HepG2 (cell line): Measurements from ENCODE around the gene TFEB. TPM values are rescaled to one million over a fixed set of nuclear protein-coding genes. Genes with fewer than 3 reads are reported as not detected.

Experiments
- ATF7-NPFF ChIP-seq: sonication (generic); formaldehyde crosslinking; IDR thresholded peaks from 2 replicates; pipeline ENCODE4 v1.8.1; 2023; ENCODE audit warnings: mild to moderate bottlenecking, low read depth, missing genetic modification reagents, moderate library complexity
- FOSL1 ChIP-seq: sonication (generic); formaldehyde crosslinking; IDR thresholded peaks from 2 replicates; pipeline ENCODE4 v1.9.0; 2021; ENCODE audit warnings: missing genetic modification reagents, borderline replicate concordance
- SMARCC2 ChIP-seq: fragments of 450-650 bp; IDR thresholded peaks from 2 replicates; pipeline ENCODE4 v1.6.1; 2017; ENCODE audit warnings: antibody characterized with exemption, mild to moderate bottlenecking
- SNAPC4 ChIP-seq: sonication (generic); formaldehyde crosslinking; IDR thresholded peaks from 2 replicates; pipeline ENCODE4 v1.4.0; 2020; ENCODE audit warnings: mild to moderate bottlenecking, missing genetic modification reagents
- ZBTB46 ChIP-seq: sonication (generic); formaldehyde crosslinking; IDR thresholded peaks from 2 replicates; pipeline ENCODE4 v1.4.0; 2020; ENCODE audit warnings: mild to moderate bottlenecking, missing genetic modification reagents, borderline replicate concordance
- ZNF296 ChIP-seq: sonication (generic); formaldehyde crosslinking; conservative IDR thresholded peaks from 2 replicates; pipeline ENCODE4 v1.5.0; 2020; ENCODE audit warnings: mild to moderate bottlenecking, missing genetic modification reagents
- polyA plus RNA-seq, 8 experiments: library from polyadenylated mRNA; depleted of rRNA in 3 of 8; stranded (reverse) in 7 of 8; unstranded in 1 of 8; fragments of >200 nt; fragmentation: Illumina TruSeq in 4 of 8; extraction: Trizol in 4 of 8; gene quantifications; 2 replicates each; pipeline versions ENCODE4 v1.2.1 to v1.2.3, GENCODE V29; 2011 to 2016; ENCODE audit warnings: low read depth in 4 of 8, missing spikeins in 1 of 8, mixed read lengths in 1 of 8; ENCODE audit not compliant: insufficient read depth in 1 of 8
- total RNA-seq, 5 experiments: library from RNA; depleted of rRNA; stranded (reverse); fragments of >200 nt; fragmentation: Illumina TruSeq; extraction: Trizol; gene quantifications; 2 replicates each; pipeline ENCODE4 v1.2.3, GENCODE V29; 2016; ENCODE audit warnings: low read depth in 1 of 5
- TF ChIP-seq, protein P1 (sequence below): sonication (generic); formaldehyde crosslinking; IDR thresholded peaks from 2 replicates; pipeline ENCODE4 v1.4.0; 2020; ENCODE audit warnings: mild to moderate bottlenecking, missing genetic modification reagents
- TF ChIP-seq, protein P2 (sequence below): sonication (generic); formaldehyde crosslinking; IDR thresholded peaks from 2 replicates; pipeline ENCODE4 v1.4.0; 2020; ENCODE audit warnings: missing genetic modification reagents
- TF ChIP-seq, protein P3 (sequence below): sonication (generic); formaldehyde crosslinking; IDR thresholded peaks from one replicate; pipeline ENCODE4 v1.5.1; 2020; ENCODE audit warnings: mild to moderate bottlenecking, missing genetic modification reagents; ENCODE audit errors: not compliant biosample characterization

The TFEB gene
- total and polyA plus RNA-seq, 2 of the 13 experiments (the other 11 are each of a cell fraction or from before 2014, with no cell fraction given): 13.3 to 18.7 TPM

- TF ChIP-seq ZBTB46 (CRISPR knock-in tag) (no peak), SMARCC2 (no peak), ATF7-NPFF (CRISPR knock-in tag) (no peak), FOSL1 (CRISPR knock-in tag) (no peak), ZNF296 (CRISPR knock-in tag) (no peak), SNAPC4 (no peak)
- TF ChIP-seq, protein P1, sequence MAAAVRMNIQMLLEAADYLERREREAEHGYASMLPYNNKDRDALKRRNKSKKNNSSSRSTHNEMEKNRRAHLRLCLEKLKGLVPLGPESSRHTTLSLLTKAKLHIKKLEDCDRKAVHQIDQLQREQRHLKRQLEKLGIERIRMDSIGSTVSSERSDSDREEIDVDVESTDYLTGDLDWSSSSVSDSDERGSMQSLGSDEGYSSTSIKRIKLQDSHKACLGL: peak; percentile 24; the same call in 1 of the 2 replicates
- TF ChIP-seq, protein P2, sequence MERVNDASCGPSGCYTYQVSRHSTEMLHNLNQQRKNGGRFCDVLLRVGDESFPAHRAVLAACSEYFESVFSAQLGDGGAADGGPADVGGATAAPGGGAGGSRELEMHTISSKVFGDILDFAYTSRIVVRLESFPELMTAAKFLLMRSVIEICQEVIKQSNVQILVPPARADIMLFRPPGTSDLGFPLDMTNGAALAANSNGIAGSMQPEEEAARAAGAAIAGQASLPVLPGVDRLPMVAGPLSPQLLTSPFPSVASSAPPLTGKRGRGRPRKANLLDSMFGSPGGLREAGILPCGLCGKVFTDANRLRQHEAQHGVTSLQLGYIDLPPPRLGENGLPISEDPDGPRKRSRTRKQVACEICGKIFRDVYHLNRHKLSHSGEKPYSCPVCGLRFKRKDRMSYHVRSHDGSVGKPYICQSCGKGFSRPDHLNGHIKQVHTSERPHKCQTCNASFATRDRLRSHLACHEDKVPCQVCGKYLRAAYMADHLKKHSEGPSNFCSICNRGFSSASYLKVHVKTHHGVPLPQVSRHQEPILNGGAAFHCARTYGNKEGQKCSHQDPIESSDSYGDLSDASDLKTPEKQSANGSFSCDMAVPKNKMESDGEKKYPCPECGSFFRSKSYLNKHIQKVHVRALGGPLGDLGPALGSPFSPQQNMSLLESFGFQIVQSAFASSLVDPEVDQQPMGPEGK: peak; percentile 20; the same call in 1 of the 2 replicates
- TF ChIP-seq, protein P3, sequence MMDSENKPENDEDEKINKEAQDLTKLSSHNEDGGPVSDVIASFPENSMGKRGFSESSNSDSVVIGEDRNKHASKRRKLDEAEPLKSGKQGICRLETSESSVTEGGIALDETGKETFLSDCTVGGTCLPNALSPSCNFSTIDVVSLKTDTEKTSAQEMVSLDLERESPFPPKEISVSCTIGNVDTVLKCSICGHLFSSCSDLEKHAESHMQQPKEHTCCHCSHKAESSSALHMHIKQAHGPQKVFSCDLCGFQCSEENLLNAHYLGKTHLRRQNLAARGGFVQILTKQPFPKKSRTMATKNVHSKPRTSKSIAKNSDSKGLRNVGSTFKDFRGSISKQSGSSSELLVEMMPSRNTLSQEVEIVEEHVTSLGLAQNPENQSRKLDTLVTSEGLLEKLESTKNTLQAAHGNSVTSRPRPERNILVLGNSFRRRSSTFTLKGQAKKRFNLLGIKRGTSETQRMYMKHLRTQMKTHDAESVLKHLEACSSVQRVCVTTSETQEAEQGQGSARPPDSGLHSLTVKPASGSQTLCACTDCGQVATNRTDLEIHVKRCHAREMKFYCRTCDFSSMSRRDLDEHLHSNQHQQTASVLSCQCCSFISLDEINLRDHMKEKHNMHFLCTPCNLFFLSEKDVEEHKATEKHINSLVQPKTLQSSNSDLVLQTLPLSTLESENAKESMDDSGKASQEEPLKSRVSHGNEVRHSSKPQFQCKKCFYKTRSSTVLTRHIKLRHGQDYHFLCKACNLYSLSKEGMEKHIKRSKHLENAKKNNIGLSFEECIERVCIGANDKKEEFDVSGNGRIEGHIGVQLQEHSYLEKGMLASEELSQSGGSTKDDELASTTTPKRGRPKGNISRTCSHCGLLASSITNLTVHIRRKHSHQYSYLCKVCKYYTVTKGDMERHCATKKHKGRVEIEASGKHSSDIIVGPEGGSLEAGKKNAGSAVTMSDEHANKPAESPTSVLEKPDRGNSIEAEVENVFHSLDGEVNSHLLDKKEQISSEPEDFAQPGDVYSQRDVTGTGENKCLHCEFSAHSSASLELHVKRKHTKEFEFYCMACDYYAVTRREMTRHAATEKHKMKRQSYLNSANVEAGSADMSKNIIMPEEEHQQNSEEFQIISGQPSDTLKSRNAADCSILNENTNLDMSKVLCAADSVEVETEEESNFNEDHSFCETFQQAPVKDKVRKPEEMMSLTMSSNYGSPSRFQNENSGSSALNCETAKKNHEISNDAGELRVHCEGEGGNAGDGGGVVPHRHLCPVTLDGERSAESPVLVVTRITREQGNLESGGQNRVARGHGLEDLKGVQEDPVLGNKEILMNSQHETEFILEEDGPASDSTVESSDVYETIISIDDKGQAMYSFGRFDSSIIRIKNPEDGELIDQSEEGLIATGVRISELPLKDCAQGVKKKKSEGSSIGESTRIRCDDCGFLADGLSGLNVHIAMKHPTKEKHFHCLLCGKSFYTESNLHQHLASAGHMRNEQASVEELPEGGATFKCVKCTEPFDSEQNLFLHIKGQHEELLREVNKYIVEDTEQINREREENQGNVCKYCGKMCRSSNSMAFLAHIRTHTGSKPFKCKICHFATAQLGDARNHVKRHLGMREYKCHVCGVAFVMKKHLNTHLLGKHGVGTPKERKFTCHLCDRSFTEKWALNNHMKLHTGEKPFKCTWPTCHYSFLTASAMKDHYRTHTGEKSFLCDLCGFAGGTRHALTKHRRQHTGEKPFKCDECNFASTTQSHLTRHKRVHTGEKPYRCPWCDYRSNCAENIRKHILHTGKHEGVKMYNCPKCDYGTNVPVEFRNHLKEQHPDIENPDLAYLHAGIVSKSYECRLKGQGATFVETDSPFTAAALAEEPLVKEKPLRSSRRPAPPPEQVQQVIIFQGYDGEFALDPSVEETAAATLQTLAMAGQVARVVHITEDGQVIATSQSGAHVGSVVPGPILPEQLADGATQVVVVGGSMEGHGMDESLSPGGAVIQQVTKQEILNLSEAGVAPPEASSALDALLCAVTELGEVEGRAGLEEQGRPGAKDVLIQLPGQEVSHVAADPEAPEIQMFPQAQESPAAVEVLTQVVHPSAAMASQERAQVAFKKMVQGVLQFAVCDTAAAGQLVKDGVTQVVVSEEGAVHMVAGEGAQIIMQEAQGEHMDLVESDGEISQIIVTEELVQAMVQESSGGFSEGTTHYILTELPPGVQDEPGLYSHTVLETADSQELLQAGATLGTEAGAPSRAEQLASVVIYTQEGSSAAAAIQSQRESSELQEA (CRISPR knock-in tag): no peak
Observed at GRCh38 chr6:41732591-41733359, 2.6 kb downstream of the TFEB start (continued).
